Measurements from ENCODE around the gene PLLP. TPM values are rescaled to one million over a fixed set of nuclear protein-coding genes. Genes with fewer than 3 reads are reported as not detected.

The PLLP gene, protein sequence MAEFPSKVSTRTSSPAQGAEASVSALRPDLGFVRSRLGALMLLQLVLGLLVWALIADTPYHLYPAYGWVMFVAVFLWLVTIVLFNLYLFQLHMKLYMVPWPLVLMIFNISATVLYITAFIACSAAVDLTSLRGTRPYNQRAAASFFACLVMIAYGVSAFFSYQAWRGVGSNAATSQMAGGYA
- total RNA-seq, result 0.30 and 0.34 TPM in 2 replicates

DNA sequence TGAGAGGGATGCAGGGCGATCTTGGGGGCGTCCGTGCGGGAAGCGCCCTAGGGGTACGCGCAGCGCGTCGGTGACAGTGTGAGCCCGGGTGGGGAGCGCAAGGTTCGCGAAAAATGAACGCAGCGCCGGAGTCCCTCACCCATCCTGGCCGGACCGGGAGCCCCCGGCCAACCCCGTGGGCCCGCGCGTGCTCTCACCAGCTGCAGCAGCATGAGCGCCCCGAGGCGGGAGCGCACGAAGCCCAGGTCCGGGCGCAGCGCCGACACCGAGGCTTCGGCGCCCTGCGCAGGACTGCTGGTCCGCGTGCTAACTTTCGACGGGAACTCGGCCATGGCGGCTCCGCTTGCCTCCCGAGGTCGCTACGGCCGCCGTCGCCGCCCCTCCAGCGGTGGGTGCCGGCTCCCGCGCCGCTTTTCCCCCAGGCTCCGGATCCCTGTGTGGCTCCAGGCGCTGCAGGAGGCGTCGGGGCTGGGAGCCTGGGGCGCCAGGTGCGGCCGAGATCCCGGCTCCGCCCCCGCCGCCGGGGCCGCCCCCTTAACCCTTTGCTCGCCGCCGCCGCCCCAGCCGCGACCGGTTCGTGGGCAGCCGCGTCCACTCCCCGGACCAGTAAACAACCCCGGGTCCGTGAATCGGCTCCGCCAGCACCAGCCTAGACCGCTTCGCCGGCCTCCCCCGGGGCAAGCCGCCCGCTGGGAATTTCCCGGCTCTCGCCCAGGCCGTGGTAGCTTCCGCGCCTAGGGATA, at the start of gene PLLP:
Gene PLLP (minus strand): TSS at position 464 of the 743 bp plus-strand sequence. CDS start 132 bp downstream, at position 332.
- Mint-ChIP-seq H3K9me3 (no peaks in the 10 kb centered on the region), H3K36me3 (ENCODE audit: low read depth) (no peaks in the 10 kb centered on the region), H3K27me3 (ENCODE audit: low read depth) (peaks cover 28% of the 10 kb centered on the region), H3K4me1 (ENCODE audit: low read depth) (peaks cover 25% of the 10 kb centered on the region), H3K27ac (no peak within 1 kb of the TSS), H3K4me3 (ENCODE audit: low read depth) (peak within 1 kb of the TSS; percentile 74)
- peak; percentile 22 for DNase-seq (ENCODE audit: low spot score)
- intact Hi-C loops (cut with micrococcal nuclease), result no loop called here

DNA sequence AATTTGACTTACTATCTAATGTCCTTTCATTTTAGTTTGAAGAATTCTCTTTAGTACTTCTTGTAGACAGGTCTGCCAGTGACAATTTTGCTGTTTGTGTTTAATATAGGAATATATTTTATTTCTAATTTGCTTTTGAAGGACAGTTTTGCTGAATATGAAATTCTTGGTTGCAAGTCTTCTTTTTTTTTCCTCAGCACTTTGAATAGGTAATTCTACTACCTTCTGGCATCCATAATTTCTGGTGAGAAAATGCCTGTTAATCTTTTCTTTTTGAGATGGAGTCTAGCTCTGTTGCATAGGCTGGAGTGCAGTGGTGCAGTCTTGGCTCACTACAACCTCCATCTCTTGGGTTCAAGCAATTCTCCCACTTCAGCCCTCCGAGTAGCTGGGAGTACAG, 48.9 kb upstream of the PLLP start:
- intact Hi-C loops (cut with micrococcal nuclease), result no loop called here
- H3K4me3 Mint-ChIP-seq (ENCODE audit: low read depth), result no peak overlapping the region
- H3K27ac Mint-ChIP-seq, result no peak overlapping the region
- no peaks in the 10 kb centered on the region for H3K9me3 Mint-ChIP-seq
- H3K4me1 Mint-ChIP-seq (ENCODE audit: low read depth), result peaks cover under 1% of the 10 kb centered on the region
- H3K27me3 Mint-ChIP-seq (ENCODE audit: low read depth), result peaks cover 24% of the 10 kb centered on the region
- no peak for DNase-seq (ENCODE audit: low spot score)
- H3K36me3 Mint-ChIP-seq (ENCODE audit: low read depth), result no peaks in the 10 kb centered on the region

DNA sequence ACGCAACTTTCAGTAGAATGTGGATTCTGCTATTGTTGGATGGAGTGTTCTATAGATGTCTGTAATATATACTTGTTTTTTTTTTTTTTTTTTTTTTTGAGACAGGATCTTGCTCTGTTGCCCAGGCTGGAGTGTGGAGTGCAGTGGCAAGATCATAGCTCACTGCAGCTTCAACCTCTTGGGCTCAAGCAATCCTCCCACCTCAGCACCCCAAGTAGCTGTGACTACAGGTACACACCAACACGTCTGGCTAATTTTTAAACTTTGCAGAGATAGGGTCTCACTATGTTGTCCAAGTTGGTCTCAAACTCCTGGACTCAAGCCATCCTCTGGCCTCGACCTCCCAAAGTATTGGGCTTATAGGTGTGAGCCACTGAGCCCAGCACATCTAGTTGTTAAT, 46.9 kb upstream of the PLLP start:
- Mint-ChIP-seq H3K36me3 (ENCODE audit: low read depth) (no peaks in the 10 kb centered on the region), H3K27me3 (ENCODE audit: low read depth) (peaks cover 26% of the 10 kb centered on the region), H3K27ac (no peak overlapping the region), H3K9me3 (no peaks in the 10 kb centered on the region), H3K4me3 (ENCODE audit: low read depth) (no peak overlapping the region), H3K4me1 (ENCODE audit: low read depth) (no peaks in the 10 kb centered on the region)
- DNase-seq (ENCODE audit: low spot score), result no peak
- intact Hi-C loops (cut with micrococcal nuclease), result no loop called here

DNA sequence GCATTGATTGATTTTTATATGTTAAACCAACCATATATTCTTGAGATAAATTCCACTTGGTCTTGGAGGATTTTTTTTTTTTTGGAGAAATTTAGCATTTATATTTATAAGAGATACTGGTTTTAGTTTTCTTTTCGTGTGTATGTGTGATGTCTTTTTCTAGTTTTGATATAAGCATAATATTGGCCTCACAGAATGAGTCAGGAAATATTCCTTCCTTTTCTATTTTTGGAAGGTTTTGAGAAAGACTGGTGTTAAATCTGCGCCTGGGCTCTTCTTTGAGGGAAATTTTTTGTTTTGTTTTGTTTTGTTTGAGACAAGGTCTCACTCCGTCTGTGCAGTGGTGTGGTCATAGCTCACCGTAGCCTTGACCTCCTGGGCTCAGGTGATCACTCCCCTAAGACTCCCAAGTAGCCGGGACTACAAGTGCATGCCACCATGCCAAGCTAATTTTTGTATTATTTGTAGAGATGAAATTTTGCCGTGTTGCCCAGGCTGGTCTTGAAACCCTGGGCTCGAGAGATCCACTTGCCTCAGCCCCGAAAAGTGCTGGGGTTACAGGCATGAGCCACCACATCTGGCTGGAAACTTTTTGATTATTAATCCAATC, 45.4 kb upstream of the PLLP start:
- no peaks in the 10 kb centered on the region for H3K36me3 Mint-ChIP-seq (ENCODE audit: low read depth)
- H3K27ac Mint-ChIP-seq, result no peak overlapping the region
- no peaks in the 10 kb centered on the region for H3K4me1 Mint-ChIP-seq (ENCODE audit: low read depth)
- no peak overlapping the region for H3K4me3 Mint-ChIP-seq (ENCODE audit: low read depth)
- no peak for DNase-seq (ENCODE audit: low spot score)
- H3K27me3 Mint-ChIP-seq (ENCODE audit: low read depth), result peaks cover 26% of the 10 kb centered on the region
- intact Hi-C loops (cut with micrococcal nuclease), result no loop called here
- H3K9me3 Mint-ChIP-seq, result no peaks in the 10 kb centered on the region

DNA sequence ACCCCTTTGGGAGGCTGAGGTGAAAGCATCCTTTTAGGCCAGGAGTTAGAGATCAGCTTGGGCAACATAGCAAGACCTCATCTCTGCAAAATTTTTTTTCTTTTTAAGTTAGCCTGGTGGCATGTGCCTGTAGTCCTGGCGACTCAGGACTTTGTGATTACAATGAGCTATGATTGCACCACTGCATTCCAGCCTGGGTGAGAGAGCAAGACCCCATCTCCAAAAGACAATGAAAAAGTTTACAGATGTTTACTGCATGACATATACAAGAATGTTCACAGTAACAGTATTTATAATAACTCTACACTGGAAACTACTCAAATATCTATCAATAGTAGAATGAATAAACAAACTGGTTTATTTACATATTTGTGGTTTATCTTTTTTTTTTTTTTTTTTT, 41.0 kb upstream of the PLLP start:
- Mint-ChIP-seq H3K4me3 (ENCODE audit: low read depth) (no peak overlapping the region), H3K4me1 (ENCODE audit: low read depth) (no peaks in the 10 kb centered on the region), H3K27me3 (ENCODE audit: low read depth) (peaks cover 9% of the 10 kb centered on the region), H3K36me3 (ENCODE audit: low read depth) (no peaks in the 10 kb centered on the region), H3K27ac (no peak overlapping the region), H3K9me3 (no peaks in the 10 kb centered on the region)
- intact Hi-C loops (cut with micrococcal nuclease), result no loop called here
- no peak for DNase-seq (ENCODE audit: low spot score)

DNA sequence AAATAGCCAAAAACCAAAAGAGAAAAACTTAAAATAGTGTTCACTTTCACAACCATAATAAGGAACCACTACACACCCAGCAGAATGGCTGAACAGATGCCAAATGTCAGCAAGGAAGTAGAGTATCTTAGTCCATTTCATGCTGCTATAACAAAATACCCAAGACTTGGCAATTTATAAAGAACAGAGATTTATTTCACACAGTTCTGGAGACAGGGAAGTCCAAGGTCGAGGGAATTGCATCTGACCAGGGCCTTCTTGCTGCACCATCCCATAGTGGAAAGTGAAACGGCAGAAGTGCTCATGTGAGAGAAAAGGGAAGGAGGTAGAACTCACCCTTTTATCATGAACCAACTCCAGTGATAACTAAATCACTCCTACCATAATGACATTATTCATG, 40.3 kb upstream of the PLLP start:
- peaks cover 5% of the 10 kb centered on the region for H3K27me3 Mint-ChIP-seq (ENCODE audit: low read depth)
- H3K36me3 Mint-ChIP-seq (ENCODE audit: low read depth), result no peaks in the 10 kb centered on the region
- no peak overlapping the region for H3K4me3 Mint-ChIP-seq (ENCODE audit: low read depth)
- no peak for DNase-seq (ENCODE audit: low spot score)
- intact Hi-C loops (cut with micrococcal nuclease), result no loop called here
- H3K27ac Mint-ChIP-seq, result no peak overlapping the region
- H3K4me1 Mint-ChIP-seq (ENCODE audit: low read depth), result no peaks in the 10 kb centered on the region
- H3K9me3 Mint-ChIP-seq, result no peaks in the 10 kb centered on the region

DNA sequence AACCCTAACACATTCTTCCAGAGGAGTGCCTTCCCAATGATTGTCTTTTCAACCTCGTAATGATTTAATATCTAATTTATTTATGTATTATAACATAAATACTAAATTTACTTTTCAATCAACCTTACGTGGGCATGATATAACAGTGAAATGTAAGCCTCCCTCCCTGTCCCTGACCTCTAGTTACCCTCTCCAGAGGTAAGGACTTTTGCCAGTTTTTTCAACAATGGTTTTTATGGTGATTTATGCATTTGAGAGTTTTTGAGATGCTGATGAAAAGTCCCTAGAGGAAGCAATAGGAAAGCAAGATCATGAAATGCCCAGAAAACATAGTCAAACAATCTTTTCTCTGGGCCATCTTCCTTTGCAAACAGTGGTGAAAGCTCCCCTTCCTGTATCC, 35.2 kb upstream of the PLLP start:
- no peak for DNase-seq (ENCODE audit: low spot score)
- intact Hi-C loops (cut with micrococcal nuclease), result no loop called here
- H3K27ac Mint-ChIP-seq, result no peak overlapping the region
- H3K9me3 Mint-ChIP-seq, result no peaks in the 10 kb centered on the region
- H3K27me3 Mint-ChIP-seq (ENCODE audit: low read depth), result no peaks in the 10 kb centered on the region
- no peak overlapping the region for H3K4me3 Mint-ChIP-seq (ENCODE audit: low read depth)
- H3K36me3 Mint-ChIP-seq (ENCODE audit: low read depth), result no peaks in the 10 kb centered on the region
- peaks cover 3% of the 10 kb centered on the region for H3K4me1 Mint-ChIP-seq (ENCODE audit: low read depth)

DNA sequence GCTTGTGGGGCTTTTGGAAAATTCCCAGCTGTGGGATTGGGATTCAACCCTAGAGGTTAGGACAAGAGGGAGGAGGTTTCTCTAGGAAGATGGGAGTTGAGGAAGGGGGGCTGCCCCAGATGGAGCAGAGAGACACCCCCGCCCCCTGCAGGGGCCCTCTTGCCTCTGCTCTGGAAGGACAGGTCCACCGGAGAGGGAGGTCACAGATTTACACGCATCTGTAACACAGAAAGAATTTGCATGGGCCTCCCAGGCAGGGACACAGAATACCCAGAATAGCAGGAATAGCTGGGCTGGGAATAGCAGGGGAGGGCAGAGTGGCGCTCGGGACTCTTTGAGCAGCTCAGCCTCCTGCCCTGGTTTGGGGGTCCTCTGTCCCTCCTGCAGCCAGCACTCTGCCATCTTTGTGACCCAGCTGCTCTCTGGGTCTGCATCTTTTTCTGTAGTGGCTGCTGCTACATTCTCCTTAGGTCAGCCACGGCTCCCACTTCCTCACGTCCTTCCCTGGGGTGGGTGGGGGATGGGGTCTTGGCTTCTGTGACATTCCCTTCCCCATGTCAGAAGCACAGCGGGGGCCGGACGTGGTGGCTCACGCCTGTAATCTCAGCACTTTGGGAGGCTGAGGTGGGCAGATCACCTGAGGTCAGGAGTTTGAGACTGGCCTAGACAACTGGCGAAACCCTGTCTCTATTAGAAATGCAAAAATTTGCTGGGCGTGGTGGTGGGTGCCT, 33.9 kb upstream of the PLLP start:
- peaks cover 13% of the 10 kb centered on the region for H3K4me1 Mint-ChIP-seq (ENCODE audit: low read depth)
- H3K4me3 Mint-ChIP-seq (ENCODE audit: low read depth), result no peak overlapping the region
- no peaks in the 10 kb centered on the region for H3K9me3 Mint-ChIP-seq
- H3K27me3 Mint-ChIP-seq (ENCODE audit: low read depth), result no peaks in the 10 kb centered on the region
- no peak overlapping the region for H3K27ac Mint-ChIP-seq
- H3K36me3 Mint-ChIP-seq (ENCODE audit: low read depth), result no peaks in the 10 kb centered on the region
- intact Hi-C loops (cut with micrococcal nuclease), result no loop called here
- DNase-seq (ENCODE audit: low spot score), result no peak

DNA sequence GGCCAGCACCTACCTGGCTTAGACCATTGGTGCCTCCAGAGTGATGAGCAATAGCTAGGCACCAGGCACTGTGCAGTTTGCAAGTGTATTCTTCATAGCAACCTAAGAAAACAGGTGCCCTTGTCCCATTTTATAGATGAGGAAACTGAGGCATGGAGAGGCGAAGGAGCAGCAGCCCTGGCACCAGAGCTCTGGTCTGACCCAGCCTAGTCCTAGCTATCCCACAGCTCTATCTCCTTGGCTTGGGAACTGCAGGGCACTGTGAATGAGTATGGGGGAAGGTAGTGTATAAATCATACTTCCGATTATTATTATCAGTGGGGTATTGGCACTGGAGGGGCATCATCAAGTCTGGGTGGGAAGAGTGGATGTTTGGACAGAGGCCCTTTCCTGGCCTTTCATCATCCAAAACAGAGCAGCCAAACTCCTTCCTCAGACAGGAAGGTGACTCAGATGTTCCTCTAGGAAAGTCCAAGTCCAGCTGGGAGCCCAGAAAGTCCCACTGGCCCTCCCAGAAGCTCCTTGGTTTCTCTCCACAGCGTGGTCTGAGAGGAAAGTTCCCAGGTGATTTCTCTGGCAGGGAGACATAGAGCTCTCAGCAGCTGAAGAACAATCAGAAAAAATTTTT, 32.0 kb upstream of the PLLP start:
- H3K27me3 Mint-ChIP-seq (ENCODE audit: low read depth), result peaks cover 3% of the 10 kb centered on the region
- H3K9me3 Mint-ChIP-seq, result no peaks in the 10 kb centered on the region
- no peak for DNase-seq (ENCODE audit: low spot score)
- H3K4me3 Mint-ChIP-seq (ENCODE audit: low read depth), result no peak overlapping the region
- no peaks in the 10 kb centered on the region for H3K36me3 Mint-ChIP-seq (ENCODE audit: low read depth)
- no peak overlapping the region for H3K27ac Mint-ChIP-seq
- intact Hi-C loops (cut with micrococcal nuclease), result no loop called here
- H3K4me1 Mint-ChIP-seq (ENCODE audit: low read depth), result peaks cover 14% of the 10 kb centered on the region

DNA sequence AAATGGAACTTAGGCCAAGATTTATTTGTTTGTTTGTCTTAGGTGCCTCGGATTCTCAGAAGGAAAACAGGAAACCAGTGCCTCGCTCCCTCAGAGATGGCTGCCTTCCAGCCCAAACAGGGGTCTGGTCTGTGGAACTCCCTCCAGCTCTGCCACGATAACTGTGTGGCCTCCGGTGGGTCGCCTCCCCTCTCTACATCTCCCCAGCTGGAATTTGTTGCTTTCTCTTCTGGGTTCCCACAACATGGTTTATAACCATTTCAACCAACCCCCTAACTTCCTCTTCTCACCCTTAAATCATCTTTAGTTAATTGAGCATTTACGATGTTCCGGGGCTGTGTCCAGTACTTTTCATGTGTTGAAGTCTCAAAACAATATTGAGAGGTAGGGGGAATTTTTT, 30.9 kb upstream of the PLLP start:
- Mint-ChIP-seq H3K4me1 (ENCODE audit: low read depth) (peaks cover 14% of the 10 kb centered on the region), H3K9me3 (no peaks in the 10 kb centered on the region), H3K4me3 (ENCODE audit: low read depth) (no peak overlapping the region), H3K27ac (no peak overlapping the region), H3K27me3 (ENCODE audit: low read depth) (peaks cover 3% of the 10 kb centered on the region), H3K36me3 (ENCODE audit: low read depth) (no peaks in the 10 kb centered on the region)
- DNase-seq (ENCODE audit: low spot score), result no peak
- intact Hi-C loops (cut with micrococcal nuclease), result no loop called here

DNA sequence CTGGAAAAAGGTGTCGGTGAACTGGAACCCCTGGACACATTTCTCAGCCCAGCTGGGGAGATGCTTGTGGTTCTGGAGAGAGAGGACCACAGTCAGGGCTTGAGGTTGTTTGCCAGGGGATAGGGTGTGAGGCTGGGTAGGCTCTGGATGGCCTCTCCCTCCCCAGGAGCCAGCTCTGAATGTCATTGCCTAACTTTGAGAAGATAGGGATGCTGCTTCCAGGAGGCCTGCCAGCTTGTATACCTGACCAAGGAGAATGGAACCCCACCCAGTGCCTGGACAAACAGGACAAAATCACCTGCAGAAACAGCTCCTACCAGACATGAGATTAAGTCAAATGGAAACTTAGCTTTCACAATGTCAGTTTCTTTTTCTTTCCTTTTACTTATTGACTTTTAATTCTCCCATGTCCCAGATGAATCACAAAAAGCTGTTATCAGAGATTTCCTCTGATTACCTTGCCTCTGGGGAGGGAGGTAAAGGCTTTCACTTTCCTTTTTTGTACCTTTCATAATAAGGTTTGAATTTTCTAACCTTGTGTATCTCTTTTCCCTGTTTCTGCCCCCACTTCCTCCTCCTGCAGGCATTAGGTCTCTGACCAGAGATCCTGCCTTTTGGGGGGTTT, 29.8 kb upstream of the PLLP start:
- H3K36me3 Mint-ChIP-seq (ENCODE audit: low read depth), result no peaks in the 10 kb centered on the region
- intact Hi-C loops (cut with micrococcal nuclease), result no loop called here
- DNase-seq (ENCODE audit: low spot score), result no peak
- H3K4me3 Mint-ChIP-seq (ENCODE audit: low read depth), result no peak overlapping the region
- H3K4me1 Mint-ChIP-seq (ENCODE audit: low read depth), result peaks cover 16% of the 10 kb centered on the region
- no peak overlapping the region for H3K27ac Mint-ChIP-seq
- H3K27me3 Mint-ChIP-seq (ENCODE audit: low read depth), result peaks cover 6% of the 10 kb centered on the region
- no peaks in the 10 kb centered on the region for H3K9me3 Mint-ChIP-seq

DNA sequence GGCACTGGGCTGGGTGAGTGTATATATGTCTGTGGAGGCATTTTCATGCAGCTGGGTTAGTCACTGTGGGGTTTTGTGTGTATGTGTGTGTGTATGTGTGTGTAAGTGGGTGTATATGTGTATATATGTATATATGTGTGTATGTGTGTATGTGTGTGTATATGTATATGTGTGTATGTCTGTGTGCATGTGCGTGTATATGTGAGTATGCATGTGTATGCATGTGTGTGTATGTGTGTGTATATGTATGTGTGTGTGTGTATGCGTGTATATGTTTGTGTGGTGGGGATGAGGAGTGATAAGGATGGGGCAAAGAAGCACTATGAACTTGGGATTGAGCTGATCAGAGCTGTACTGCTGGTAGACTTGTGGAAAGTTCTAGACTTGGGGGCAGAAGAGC, 29.0 kb upstream of the PLLP start:
- no peak for DNase-seq (ENCODE audit: low spot score)
- Mint-ChIP-seq H3K27me3 (ENCODE audit: low read depth) (peaks cover 6% of the 10 kb centered on the region), H3K36me3 (ENCODE audit: low read depth) (no peaks in the 10 kb centered on the region), H3K27ac (no peak overlapping the region), H3K4me1 (ENCODE audit: low read depth) (peaks cover 16% of the 10 kb centered on the region), H3K4me3 (ENCODE audit: low read depth) (no peak overlapping the region), H3K9me3 (no peaks in the 10 kb centered on the region)
- intact Hi-C loops (cut with micrococcal nuclease), result no loop called here
